ENCODE results near the gene CORIN.

CORIN gene

GRCh38 chr4:47837908-47838294, at the start of gene CORIN:
CORIN (minus strand) TSS chr4:47838067; CDS start chr4:47837949, 118 bp downstream.
- no peak for DNase-seq (ENCODE audit: low read depth in 3 of 3)

- no peak for DNase-seq (ENCODE audit: low read depth in 3 of 3)
Observed at GRCh38 chr4:47882228-47882627, 44.4 kb upstream of the CORIN start.

- DNase-seq (ENCODE audit: low read depth in 3 of 3): no peak
Observed at GRCh38 chr4:47879458-47879857, 41.6 kb upstream of the CORIN start.

GRCh38 chr4:47876784-47877546, 39.1 kb upstream of the CORIN start:
- DNase-seq (ENCODE audit: low read depth in 3 of 3): no peak

- no peak for DNase-seq (ENCODE audit: low read depth in 3 of 3)
Observed at GRCh38 chr4:47876310-47876709, 38.4 kb upstream of the CORIN start.

- no peak for DNase-seq (ENCODE audit: low read depth in 3 of 3)
Observed at GRCh38 chr4:47873877-47874541, 36.1 kb upstream of the CORIN start.

- no peak for DNase-seq (ENCODE audit: low read depth in 3 of 3)
Observed at GRCh38 chr4:47863486-47863885, 25.6 kb upstream of the CORIN start.

- DNase-seq (ENCODE audit: low read depth in 3 of 3): no peak
Observed at GRCh38 chr4:47862297-47862696, 24.4 kb upstream of the CORIN start.

- no peak for DNase-seq (ENCODE audit: low read depth in 3 of 3)
Observed at GRCh38 chr4:47860305-47860704, 22.4 kb upstream of the CORIN start.

GRCh38 chr4:47858006-47858405, 20.1 kb upstream of the CORIN start:
- no peak for DNase-seq (ENCODE audit: low read depth in 3 of 3)

GRCh38 chr4:47856713-47857112, 18.8 kb upstream of the CORIN start:
- DNase-seq (ENCODE audit: low read depth in 3 of 3): no peak

- no peak for DNase-seq (ENCODE audit: low read depth in 3 of 3)
Observed at GRCh38 chr4:47855350-47855749, 17.5 kb upstream of the CORIN start.

- DNase-seq (ENCODE audit: low read depth in 3 of 3): no peak
Observed at GRCh38 chr4:47852136-47852535, 14.3 kb upstream of the CORIN start.

- DNase-seq (ENCODE audit: low read depth in 3 of 3): no peak
Observed at GRCh38 chr4:47849466-47849865, 11.6 kb upstream of the CORIN start.

GRCh38 chr4:47848041-47848440, 10.2 kb upstream of the CORIN start:
- no peak for DNase-seq (ENCODE audit: low read depth in 3 of 3)

- DNase-seq (ENCODE audit: low read depth in 3 of 3): no peak
Observed at GRCh38 chr4:47842985-47843384, 5.1 kb upstream of the CORIN start.

- no peak for DNase-seq (ENCODE audit: low read depth in 3 of 3)
Observed at GRCh38 chr4:47840291-47840690, 2.4 kb upstream of the CORIN start.

GRCh38 chr4:47839259-47839658, 1.4 kb upstream of the CORIN start:
- DNase-seq (ENCODE audit: low read depth in 3 of 3): peak in 1 of 3 experiments; percentile 54

- no peak for DNase-seq (ENCODE audit: low read depth in 3 of 3)
Observed at GRCh38 chr4:47838445-47838844, 578 bp upstream of the CORIN start.

- peak in 1 of 3 experiments; percentile 45 for DNase-seq (ENCODE audit: low read depth in 3 of 3)
Observed at GRCh38 chr4:47837094-47837907, 566 bp downstream of the CORIN start.

GRCh38 chr4:47836641-47837093, 1.2 kb downstream of the CORIN start:
- DNase-seq (ENCODE audit: low read depth in 3 of 3): peak in 2 of 3 experiments; percentile 31 to 66

GRCh38 chr4:47835494-47835893, 2.4 kb downstream of the CORIN start:
- DNase-seq (ENCODE audit: low read depth in 3 of 3): no peak
